Measurements from ENCODE around the gene NUTF2. TPM values are rescaled to one million over a fixed set of nuclear protein-coding genes. Genes with fewer than 3 reads are reported as not detected.

NUTF2 gene
- total and polyA plus RNA-seq, 2 experiments from 2014 or later = 100 to 197 TPM

GRCh38 chr16:67857547-67858233 is 11.0 kb downstream of the NUTF2 start:
- TF ChIP-seq EZH2phosphoT487 (IDR thresholded peaks at IDR 0.05; ENCODE audit: low read depth, severe bottlenecking, unreplicated experiment) = no peak
- 42% methylated on average over 3 of the region's 3 CpGs for WGBS (ENCODE audit: low lambda C conversion rate, missing lambda C conversion rate)
- Histone ChIP-seq H3K27me3 (no peaks in the 10 kb centered on the region), H3K9me2 (replicated peaks; ENCODE audit: insufficient read depth) (no peaks in the 10 kb centered on the region), H3K9me3 (ENCODE audit: low read depth) (no peaks in the 10 kb centered on the region), H3K27ac (peak overlapping the region; percentile 97), H3K4me3 (no peak overlapping the region), H3K36me3 (replicated peaks; ENCODE audit: insufficient read depth, low read depth) (no peaks in the 10 kb centered on the region), H3K79me2 (peaks cover 95% of the 10 kb centered on the region), H4K20me1 (ENCODE audit: insufficient read depth, poor library complexity, severe bottlenecking) (peaks cover 87% of the 10 kb centered on the region), H2AFZ (no peak overlapping the region), H3K4me1 (ENCODE audit: insufficient read depth) (peaks cover 25% of the 10 kb centered on the region), H3K4me2 (peak overlapping the region; percentile 52)
- peak; percentile 91 for DNase-seq (ENCODE audit: low spot score)

GRCh38 chr16:67858500-67858899 is 11.8 kb downstream of the NUTF2 start:
- Histone ChIP-seq H3K9me2 (replicated peaks; ENCODE audit: insufficient read depth) (no peaks in the 10 kb centered on the region), H2AFZ (no peak overlapping the region), H3K27ac (peak overlapping the region; percentile 97), H3K27me3 (no peaks in the 10 kb centered on the region), H3K4me3 (no peak overlapping the region), H4K20me1 (ENCODE audit: insufficient read depth, poor library complexity, severe bottlenecking) (peaks cover 87% of the 10 kb centered on the region), H3K79me2 (peaks cover 95% of the 10 kb centered on the region), H3K4me1 (ENCODE audit: insufficient read depth) (peaks cover 25% of the 10 kb centered on the region), H3K36me3 (replicated peaks; ENCODE audit: insufficient read depth, low read depth) (no peaks in the 10 kb centered on the region), H3K4me2 (peak overlapping the region; percentile 49), H3K9me3 (ENCODE audit: low read depth) (no peaks in the 10 kb centered on the region)
- DNase-seq (ENCODE audit: low spot score) = peak; percentile 44
- TF ChIP-seq EZH2 (IDR thresholded peaks at IDR 0.05; ENCODE audit: borderline replicate concordance) (no peak), CTCF (IDR thresholded peaks at IDR 0.05; ENCODE audit: poor library complexity) (no peak)
- 85% methylated on average over 4 of the region's 4 CpGs for WGBS (ENCODE audit: low lambda C conversion rate, missing lambda C conversion rate)

GRCh38 chr16:67860589-67861398 is 14.1 kb downstream of the NUTF2 start:
- H3K36me3 ChIP-seq (replicated peaks; ENCODE audit: insufficient read depth, low read depth) = no peaks in the 10 kb centered on the region
- peaks cover 19% of the 10 kb centered on the region for H3K4me1 ChIP-seq (ENCODE audit: insufficient read depth)
- no peaks in the 10 kb centered on the region for H3K9me2 ChIP-seq (replicated peaks; ENCODE audit: insufficient read depth)
- no peak overlapping the region for H3K4me3 ChIP-seq
- H3K4me2 ChIP-seq = no peak overlapping the region
- peaks cover 92% of the 10 kb centered on the region for H3K79me2 ChIP-seq
- peak overlapping the region; percentile 46 for H3K27ac ChIP-seq
- no peaks in the 10 kb centered on the region for H3K9me3 ChIP-seq (ENCODE audit: low read depth)
- H4K20me1 ChIP-seq (ENCODE audit: insufficient read depth, poor library complexity, severe bottlenecking) = peaks cover 73% of the 10 kb centered on the region
- no peak for TF ChIP-seq EZH2 (IDR thresholded peaks at IDR 0.05; ENCODE audit: borderline replicate concordance)
- TF ChIP-seq EZH2phosphoT487 (IDR thresholded peaks at IDR 0.05; ENCODE audit: low read depth, severe bottlenecking, unreplicated experiment) = no peak
- TF ChIP-seq CTCF (IDR thresholded peaks at IDR 0.05; ENCODE audit: poor library complexity) = no peak
- H2AFZ ChIP-seq = no peak overlapping the region
- 89% methylated on average over 8 of the region's 8 CpGs for WGBS (ENCODE audit: low lambda C conversion rate, missing lambda C conversion rate)
- H3K27me3 ChIP-seq = no peaks in the 10 kb centered on the region
- DNase-seq (ENCODE audit: low spot score) = no peak

- Histone ChIP-seq H3K27ac (no peak overlapping the region), H3K79me2 (peaks cover 90% of the 10 kb centered on the region)
Measured at GRCh38 chr16:67861877-67862276, 15.1 kb downstream of the NUTF2 start.

More at GRCh38 chr16:67861877-67862276, 15.1 kb downstream of the NUTF2 start:
- Histone ChIP-seq H3K9me3 (ENCODE audit: low read depth) (no peaks in the 10 kb centered on the region), H3K4me3 (no peak overlapping the region), H3K36me3 (replicated peaks; ENCODE audit: insufficient read depth, low read depth) (no peaks in the 10 kb centered on the region), H4K20me1 (ENCODE audit: insufficient read depth, poor library complexity, severe bottlenecking) (peaks cover 62% of the 10 kb centered on the region), H3K4me2 (no peak overlapping the region), H3K4me1 (ENCODE audit: insufficient read depth) (peaks cover 14% of the 10 kb centered on the region), H2AFZ (no peak overlapping the region), H3K27me3 (no peaks in the 10 kb centered on the region), H3K9me2 (replicated peaks; ENCODE audit: insufficient read depth) (no peaks in the 10 kb centered on the region)
- WGBS (ENCODE audit: low lambda C conversion rate, missing lambda C conversion rate) = 98% methylated on average over 6 of the region's 6 CpGs
- no peak for DNase-seq (ENCODE audit: low spot score)
- no peak for TF ChIP-seq EZH2 (IDR thresholded peaks at IDR 0.05; ENCODE audit: borderline replicate concordance)
- TF ChIP-seq CTCF (IDR thresholded peaks at IDR 0.05; ENCODE audit: poor library complexity) = no peak
- TF ChIP-seq EZH2phosphoT487 (IDR thresholded peaks at IDR 0.05; ENCODE audit: low read depth, severe bottlenecking, unreplicated experiment) = no peak

Measured in hepatocyte (in vitro differentiated cells).